GM19099 (cell line): ENCODE results near the gene SLC24A3.

ENCODE experiments used
- POLR2A ChIP-seq: IDR thresholded peaks from 3 replicates; pipeline ENCODE4 v1.6.1; 2011; ENCODE audit warnings: low read depth; ENCODE audit not compliant: insufficient read length; ENCODE audit errors: extremely low read depth

Gene SLC24A3

DNA sequence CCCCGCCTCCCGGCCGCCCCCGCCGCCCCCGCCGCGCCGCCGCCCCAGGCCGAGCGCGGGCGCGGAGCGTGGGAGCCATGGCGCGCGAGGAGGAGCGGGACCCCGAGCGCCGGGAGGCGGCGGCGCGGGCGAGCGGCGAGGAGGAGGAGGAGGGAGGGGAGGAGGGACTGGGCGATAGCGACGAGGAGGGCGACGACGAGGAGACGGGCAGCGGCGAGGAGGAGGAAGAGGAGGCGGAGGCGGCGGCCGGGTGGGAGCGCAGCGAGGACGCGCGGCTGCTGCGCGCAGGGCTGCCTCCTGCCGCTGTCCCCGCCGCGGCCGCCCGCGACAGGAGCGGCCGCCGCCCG is at the start of gene SLC24A3:
Gene SLC24A3 (plus strand): TSS at position 174 of the 347 bp plus-strand sequence.
- TF ChIP-seq POLR2A, result no peak

DNA sequence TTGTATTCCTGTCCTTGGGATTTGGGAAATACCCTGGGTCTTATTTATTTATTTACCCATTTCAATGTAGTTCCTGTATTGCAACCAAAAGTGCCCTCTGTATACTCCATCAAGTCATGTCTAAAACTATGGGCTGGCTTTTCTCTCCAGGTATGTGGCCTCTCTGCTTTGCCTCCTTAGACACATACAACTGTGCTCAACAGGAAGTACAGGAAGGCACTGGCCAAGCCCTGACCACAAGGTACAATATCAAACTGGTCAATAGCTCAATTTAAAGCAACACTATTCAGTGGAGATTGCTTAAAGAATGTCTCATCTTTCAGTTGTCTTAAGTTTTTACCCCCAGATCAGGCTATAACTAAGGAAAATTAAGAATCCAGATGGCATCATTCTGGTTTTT is 42.3 kb upstream of the SLC24A3 start:
- TF ChIP-seq POLR2A, result no peak

DNA sequence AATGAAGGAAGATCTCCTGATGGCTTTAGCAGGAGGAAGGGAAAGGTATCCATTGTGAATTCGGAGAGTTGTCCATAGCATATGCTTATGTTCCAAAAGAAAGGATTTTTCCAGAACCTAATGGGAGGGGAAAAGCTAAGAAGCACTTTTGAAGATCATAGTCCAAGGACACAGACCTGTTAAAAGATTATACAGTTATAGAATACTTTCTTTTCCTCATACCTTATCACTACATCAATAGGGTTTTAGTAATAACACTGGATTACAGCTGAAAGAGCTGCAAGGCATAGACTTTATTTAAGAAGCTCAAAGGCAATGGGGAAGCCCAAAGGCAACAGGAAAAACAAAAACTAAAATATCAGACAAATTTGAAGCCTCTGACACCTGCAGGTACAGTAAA is 39.8 kb upstream of the SLC24A3 start:
- no peak for TF ChIP-seq POLR2A

DNA sequence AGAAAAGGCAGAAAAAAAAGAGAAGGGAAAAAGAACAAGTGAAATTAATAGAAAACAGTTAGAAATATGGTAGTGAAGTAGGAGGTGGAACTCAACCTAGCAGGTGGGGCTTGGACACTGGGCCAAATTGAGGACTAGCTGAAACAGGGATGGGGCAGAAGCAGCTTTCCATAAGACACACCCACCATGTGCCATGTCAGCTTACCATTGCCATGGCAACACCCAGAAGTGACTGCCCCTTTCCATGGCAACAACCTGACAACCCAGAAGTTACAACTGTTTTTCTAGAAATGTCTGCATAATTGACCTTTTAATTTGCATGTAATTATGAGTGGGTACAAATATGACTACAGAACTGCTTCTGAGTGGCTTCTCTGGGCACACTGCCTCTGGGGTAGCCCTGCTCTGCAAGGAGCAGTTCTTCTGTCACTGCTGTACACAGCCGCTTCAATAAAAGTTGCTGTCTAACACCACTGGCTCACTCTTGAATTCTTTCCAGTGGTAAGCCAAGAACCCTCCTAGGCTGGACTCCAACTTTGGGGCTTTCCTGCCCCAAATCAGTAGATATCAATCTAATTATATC is 35.9 kb upstream of the SLC24A3 start:
- TF ChIP-seq POLR2A, result no peak

DNA sequence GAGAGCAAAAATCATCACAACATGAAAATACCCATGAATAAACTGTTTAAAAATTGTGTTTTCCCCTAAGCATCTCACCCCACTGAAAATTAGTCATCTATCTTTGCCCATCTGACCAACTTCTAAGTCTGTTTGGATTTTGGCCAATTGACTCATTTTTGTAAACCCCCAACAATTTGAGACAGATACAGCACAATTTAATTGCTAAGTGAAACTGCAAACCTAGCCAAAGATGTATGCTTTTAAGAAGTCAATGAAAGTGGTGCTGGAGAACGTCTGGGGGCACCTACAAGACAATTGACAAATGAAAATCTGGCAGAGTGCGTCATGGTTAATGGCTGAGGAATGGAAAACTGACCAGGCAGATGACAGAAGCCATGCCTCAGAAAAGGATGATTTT is 30.9 kb upstream of the SLC24A3 start:
- no peak for TF ChIP-seq POLR2A

DNA sequence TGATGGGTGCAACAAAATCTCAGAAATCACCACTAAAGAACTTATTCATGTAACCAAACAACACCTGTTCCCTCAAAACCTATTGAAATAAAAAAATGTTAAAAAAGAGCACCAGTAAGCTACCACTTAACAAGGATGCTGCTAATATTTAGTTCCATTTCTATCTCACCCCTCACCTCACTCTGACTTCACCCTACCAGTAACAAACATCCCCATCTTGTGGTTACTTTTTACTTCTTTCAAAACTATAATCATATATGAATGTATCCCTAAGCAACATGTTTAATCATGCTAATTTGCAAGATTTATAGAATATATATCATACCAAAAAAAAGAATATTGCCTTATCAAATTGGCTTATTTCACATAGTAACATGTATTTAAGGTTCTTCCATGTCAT is 27.4 kb upstream of the SLC24A3 start:
- TF ChIP-seq POLR2A, result no peak

DNA sequence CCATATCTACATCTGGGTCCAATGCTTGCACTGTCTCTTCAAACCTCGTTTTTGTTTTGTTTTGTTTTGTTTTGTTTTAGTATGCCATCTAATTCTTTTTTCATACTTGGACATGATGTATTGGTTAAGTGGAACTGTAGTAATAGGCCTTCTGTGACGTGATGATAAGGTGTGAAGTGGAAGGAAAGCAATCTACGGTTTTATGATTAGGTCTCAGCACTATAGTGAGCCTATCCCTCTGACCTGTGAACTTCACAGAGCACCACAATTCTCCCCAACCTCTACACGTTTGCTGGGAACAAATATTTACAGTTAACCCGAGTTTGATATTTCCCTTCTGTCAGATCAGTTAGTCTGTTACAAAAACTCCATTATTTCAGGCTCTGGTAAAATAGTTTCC is 19.1 kb upstream of the SLC24A3 start:
- no peak for TF ChIP-seq POLR2A

DNA sequence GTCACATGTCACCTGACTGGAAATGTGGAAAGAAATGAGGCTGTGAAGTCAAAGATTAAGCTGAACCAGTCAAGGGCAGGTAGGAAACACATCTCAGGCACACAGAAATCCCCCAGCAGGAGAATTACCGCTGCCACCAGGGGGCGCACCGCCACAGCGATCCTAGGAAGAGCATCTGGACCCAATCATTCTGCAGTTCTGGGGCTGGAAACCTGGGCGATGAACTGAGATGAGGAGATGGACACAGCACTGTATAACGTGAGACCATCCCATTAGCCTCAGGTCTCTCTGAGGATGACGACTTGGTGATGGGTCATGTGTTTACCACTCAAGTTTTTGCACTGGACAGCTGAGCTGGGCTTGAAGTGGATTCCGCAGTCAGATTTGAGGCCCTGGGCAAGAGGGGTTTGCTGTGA is 6.5 kb upstream of the SLC24A3 start:
- no peak for TF ChIP-seq POLR2A

DNA sequence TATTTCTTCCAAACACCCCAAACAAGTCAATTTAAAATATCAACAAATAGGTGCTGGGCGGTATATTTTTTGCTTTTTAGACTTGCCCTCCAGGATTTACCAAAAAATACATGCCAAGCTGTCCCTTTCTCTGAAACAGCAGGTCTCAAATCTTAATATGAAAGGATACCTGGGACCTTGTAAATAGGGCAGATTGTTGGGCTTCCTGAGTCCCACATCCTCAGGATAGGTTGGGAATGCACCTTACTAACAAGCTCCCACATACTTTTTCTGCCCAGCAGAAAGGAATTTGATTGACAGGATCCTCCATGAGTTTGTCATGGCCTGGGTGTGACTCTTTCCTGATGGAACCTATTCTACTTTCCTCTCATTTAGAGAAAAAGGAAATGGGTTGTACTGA is 4.9 kb upstream of the SLC24A3 start:
- no peak for TF ChIP-seq POLR2A

DNA sequence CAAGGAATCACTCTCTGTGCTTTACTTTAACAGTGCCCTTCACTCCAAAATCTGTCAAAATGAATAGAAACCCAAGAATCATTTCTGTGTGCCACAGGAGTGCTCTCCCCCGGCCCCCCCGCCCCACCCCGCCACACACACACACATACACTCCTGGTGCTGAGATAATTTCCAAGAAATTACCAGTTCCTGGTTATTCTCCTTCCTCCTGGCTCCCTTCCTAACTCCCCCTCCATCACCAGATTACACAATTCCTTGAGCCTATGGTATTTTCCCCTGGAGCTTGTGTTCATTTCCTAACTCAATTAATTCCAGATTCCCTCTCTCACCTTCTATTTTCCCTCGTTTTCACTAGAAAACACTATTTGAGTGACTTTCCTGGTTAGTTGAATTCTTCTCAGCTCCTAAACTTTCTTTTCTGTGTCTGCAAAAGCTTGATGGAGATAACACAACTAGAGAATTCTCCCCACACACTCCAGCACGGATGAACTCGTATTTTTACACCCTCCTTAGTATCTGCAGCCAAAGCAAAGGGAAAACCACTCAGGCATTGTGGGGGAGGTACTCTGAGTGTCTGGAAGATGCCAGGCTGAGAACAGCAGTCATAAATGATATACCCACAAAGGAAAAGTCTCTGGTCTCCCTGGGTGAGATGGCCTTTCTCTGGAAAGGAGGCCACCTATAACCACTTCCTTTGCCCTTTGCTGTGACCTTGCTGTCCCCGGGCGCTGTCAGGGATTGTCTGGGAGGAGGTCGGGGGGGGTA is 1.9 kb upstream of the SLC24A3 start:
- no peak for TF ChIP-seq POLR2A

DNA sequence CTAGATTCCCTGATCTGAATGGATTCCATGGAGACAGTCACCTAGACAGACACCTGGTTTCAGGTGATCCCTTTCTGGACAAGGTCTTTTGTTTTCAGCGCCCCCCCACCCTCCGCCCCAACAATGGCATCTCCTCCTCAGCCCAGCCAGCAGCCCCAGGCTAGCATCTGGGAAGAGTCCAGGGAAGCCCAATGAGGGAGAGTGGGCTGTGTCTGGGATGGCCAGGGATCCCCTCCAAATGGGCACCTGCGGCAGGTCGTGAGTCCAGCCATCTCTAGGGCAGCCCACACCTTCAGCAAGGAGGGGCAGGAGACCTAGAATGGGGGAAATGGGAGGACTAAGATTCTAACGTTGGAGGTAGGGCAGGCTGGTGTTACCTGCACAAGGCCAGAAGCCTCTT is 1.2 kb upstream of the SLC24A3 start:
- no peak for TF ChIP-seq POLR2A

DNA sequence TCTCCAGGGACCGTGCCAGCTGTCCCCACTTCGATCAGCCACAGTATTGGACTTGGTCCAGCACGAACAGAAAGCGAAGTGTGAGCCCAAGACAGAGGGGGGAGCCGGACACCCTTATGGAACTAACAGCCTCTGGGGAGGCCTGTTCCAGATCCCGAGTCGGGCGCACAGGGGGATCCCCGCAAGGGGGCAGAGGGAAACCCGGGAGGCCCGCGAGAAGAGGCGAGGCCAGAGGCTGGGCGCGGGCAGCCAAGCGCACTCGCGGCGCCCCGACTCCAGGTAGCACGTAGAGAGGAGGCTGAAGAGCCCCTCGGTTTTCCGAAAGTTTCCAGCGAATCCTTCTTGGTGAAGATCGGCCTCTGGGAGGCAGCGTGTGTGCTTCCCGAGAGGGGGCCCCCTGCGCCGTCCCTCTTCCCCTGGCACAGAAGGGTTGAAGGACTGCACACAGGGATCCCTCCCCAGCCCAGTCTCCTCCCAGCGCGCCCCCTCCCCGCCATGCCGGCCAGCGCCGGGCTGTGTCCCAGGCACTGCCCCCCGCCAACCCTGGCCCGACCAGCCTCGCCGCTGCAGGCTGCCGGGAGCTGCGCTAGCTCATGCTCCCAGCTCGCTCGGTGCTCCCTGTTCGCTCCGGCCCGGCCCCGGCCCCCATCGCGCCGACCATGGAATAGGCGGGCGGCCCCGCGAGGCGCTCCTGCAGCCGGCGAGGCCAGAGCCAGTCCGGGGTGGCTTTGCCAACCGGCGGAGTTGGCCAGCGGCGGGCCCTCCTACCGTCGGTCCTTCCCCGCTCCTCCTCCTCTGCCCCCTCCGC is 577 bp upstream of the SLC24A3 start:
- TF ChIP-seq POLR2A, result no peak

DNA sequence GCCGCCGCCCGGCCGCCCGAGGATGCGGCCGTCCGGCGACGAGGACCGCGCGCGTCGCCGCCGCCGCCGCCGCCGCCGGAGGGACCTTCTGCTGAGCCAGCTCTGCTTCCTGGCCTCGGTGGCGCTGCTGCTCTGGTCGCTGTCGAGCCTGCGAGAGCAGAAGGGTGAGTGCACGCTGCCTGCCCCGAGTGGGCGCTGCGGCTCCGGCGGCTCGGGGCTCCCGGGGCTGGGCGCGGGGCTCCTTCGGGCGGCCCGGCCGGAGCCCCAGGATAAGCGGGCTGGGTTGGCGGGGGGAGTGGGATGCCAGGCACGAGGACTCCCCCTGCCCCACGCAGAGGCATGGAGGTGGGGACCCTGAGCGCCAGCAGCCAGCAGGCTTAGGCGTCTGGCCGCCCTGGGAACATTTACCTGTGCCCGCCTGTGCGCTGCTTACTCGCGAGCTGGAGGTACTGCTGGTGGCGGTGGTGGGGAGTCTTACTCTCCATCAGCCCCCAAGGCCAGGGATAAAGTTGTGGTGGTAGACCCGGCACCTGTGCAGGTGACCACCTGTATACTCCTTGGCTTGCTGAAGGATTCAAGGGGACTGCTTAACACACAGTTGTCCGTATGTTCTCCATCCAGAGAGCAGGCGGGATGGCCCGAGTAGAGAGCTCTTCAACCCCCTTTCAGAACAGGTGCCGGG is 520 bp downstream of the SLC24A3 start:
- TF ChIP-seq POLR2A, result no peak

DNA sequence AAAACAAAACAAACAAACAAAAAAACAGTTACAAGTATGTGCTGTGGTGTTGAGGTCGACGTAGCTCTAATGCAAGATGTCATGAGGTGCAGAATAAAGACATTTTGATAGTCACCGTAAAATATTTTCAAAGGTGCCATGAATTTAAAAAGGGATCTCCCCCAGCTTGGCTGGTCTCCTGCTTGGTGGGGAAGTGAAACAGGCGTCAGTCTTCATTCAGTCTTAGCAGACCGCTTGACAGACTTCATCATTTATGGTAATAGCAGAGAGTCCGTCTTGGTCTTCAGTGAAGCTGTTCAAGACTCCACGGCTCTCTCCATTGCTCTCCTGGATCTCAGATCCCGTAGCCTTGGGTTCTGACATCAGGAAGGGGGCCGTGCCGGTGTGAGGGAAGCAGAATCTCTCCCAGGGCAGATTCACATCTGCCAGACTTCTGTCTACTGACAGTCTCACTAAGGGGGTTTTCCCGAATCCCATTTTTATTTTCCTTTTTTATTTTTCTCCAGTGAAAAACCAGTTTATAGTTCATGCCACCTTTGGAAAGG is 1.6 kb downstream of the SLC24A3 start:
- no peak for TF ChIP-seq POLR2A

DNA sequence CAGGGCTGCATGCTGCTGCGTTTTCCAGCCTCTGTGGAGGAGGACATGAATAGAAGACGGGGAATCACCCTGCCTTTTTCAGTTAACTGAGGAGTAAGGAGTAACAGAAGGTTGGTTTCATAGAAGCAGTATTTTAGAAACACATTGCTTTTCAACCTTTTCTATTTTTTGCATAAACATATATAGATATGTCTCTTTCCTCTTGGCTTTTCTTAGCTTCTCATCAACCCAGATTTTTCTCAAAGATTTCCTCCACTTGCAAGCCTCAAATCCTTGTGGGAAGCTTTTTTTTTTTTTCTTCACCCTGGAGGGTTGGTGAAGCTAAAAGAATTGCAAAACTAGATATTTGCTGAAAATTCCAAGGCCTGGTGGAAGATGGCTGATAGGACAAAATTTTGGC is 6.0 kb downstream of the SLC24A3 start:
- no peak for TF ChIP-seq POLR2A
